Fibroblast of peridontal ligament (primary cell): ENCODE results near the gene TMEM59L.
A peak's percentile ranks its signal among the peaks of the same experiment; 100 is the strongest.
"Not testable (repeated sequence)": the region's sequence is repeated elsewhere in the genome, so short reads cannot be mapped to it uniquely, and the experiment has no call there.

Experiments
- DNase-seq: peaks from one replicate; pipeline ENCODE4 v3.0.0-alpha.2; 2010; ENCODE audit errors: extremely low read depth

The TMEM59L gene

GRCh38 chr19:18594096-18594823 is 18.4 kb upstream of the TMEM59L start:
- peak; percentile 63 for DNase-seq

- DNase-seq: no peak
These were observed 17.8 kb upstream of the TMEM59L start for GRCh38 chr19:18594824-18595373.

DNA sequence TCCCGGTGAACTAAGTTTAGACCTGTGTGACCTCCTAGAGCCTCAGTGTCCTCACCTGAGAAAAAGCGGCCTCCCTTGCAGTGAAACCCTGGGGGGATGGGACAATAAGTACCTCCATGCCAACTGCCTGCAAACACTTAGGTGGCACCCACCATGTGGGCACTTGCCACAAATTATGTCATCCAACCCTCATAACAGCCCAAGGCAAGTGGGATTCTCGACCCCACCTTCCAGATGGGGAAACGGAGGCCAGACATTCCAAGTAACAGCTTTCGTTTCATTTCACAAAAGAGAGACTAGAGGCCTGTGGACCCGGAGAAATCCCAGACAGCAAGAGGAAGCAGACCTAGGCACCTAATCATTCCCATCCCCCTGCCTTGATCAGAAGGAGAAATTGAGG is 17.2 kb upstream of the TMEM59L start:
- DNase-seq: no peak

DNA sequence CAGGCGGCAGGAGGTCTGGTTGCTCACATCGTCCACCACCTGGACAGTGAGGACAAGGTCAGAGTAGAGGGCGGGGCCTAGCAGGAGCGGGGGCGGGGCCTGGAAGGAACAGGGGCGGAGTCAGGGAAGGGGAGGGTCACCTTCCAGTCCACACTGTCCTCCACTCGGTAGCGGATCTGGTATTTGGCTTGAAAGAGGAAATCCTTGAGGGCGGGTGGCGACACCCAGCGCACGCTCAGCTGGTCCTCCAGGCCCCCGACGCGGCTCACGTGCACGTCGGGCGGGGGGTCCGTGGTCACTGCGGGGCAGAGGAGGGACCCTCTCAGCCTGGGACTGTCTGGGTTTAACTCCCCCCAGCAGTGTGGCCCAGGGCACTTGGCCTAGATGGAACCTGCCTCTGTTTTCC is 15.9 kb upstream of the TMEM59L start:
- no peak for DNase-seq

DNA sequence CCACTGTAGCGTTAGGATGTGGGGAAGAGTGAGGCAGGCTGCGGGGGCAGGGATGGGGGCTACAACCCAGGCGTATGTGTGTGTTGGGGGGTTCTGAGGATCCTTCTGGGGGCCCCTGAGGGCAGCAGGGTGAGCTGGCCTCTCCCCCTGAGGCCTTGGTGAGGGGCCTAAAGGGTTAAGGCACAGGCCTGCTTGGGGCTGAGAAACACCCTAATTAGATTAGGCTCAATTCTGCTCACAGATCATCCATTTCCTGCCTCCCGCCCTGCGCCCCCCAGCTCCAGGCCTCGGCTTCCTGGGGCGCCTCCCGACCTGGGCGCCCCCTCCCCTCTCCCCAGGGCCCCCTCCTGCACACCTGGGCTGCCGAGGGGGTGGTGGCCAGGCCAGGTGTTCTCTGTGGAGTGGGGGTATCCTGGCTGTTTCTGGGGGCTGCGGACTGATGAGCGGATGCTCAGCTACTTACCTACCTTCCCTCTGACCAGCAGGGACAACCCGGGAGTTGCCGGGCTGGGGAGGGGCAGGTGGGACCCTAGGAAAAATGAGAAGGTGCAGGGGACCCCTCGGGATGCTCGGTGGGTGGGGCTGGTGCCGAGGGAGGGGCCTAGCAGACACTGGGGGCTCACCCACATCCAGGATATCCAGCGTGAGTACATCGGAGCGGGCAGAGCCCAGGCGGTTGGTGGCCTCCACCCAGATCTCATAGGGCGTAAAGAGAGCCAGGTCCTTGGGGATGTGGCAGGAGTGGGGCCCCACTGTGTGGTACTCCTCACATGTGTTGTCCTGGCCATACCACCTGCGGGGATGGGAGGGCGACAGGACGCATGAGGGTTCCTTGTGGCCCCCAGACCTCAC is 14.6 kb upstream of the TMEM59L start:
- no peak for DNase-seq

DNA sequence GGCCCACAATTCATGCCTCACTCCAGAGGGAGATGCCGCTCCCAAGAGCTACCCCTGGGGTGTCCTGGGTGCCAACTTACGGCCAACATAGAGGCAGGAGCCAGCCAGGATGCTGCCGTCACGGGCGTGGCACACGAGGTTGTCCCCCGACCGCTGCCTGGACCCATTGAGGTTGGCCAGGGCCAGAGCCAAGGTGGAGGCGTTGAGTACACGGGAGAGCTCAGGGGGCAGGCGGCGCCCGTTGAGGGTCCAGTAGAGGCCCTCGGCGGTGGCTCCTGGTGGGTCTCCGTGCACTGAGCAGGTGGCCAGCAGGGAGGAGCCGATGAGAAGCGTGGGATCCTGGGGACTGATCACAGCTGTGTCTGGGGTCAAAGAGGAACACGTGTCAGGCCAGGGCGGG is 13.2 kb upstream of the TMEM59L start:
- no peak for DNase-seq

- not testable (repeated sequence) for DNase-seq
These were observed 11.8 kb upstream of the TMEM59L start for GRCh38 chr19:18600692-18601397.

DNA sequence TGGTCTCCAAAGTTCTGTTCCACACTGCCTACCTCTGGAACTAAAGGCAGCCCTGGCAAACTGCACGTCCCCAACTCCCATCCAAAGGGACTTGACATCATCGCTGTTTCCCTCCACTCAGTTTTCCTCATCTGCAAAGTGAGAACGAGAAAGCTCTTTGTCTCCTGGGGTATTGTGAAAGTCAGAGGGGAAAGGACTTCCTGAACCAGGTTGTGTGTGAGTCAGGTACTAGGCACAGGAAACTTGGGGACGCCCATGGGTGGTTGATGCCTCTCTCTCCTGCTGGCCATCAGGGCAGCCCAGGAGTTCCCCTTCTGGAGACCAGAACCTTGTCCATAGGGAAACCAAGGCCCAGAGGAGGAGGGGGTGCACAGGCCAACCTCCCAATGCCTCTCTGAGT is 10.8 kb upstream of the TMEM59L start:
- no peak for DNase-seq

DNA sequence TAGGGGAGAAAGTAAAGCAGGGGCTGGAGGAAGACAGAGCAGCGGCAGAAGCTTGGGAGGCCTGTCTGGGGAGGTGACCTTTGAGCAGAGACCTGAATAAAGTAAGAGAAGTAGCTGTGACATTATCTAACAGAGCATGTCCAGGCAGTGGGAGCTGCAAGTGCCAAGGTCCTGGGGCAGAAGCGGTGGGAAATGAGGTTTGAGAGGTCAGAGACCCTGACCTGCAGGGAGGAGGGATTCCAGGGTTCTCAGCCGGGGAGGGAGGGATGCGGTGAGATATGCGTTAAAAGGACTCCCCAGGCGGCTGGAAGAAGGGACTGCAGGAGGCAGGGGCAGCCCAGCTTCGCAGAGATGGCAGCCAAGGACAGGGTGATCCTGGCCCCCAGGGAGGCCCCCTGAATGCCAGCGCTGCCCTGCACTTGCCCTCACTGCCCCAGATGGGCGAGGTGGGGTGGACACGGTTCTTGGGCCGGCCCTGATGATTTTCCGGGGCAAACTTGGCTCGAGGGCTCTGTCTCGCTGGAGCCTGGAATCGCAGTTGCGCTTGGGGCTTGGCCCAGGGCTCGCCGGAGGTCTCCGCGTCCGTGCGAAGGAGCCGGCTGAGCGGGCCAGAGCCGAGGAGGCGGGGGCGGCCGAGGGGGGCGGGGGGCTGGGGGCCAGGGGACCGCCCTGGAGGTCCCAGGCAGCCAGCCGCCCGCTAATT is 9.3 kb upstream of the TMEM59L start:
- no peak for DNase-seq

DNA sequence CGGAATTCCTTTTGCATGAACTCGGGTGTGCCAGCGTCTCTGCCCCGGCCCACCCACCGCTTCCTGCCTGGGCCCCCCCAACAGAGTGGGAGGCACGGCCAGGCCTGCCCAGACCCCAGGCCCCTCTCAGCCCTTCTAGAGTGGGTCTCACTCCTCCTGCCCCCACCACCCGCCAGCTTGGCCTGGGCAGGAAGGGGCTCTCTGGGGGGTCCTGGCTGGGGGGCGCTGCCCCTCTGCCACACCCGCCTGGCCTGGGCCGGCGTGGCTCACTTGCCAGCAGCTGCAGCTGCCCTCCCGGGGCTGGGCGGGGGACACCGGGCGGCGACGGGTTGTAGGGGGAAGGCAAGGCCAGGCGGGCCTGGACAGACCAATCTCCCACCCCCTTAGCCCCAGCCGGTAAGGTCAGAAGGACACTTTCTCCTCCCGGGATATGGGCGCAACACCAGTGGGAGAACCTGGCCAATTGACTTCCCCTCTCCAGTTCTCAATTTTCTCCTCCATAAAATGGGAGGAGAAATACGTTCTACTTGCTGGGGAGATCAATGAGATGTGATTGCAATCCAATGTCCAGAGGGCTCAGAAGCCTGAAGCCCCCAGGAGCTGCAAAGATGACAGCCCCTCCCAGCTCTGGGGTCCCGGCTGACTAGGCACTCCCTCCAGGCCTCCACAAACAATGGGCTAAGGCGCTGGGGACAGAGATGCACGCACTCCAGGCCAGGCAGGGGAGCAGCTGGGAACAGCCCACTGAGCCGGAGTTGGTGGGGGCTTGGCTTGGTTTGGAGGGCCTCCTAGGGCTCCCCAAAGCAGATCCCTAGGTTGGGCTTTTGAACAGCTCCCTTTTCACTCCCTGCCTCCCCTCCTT is 8.5 kb upstream of the TMEM59L start:
- DNase-seq: no peak

DNA sequence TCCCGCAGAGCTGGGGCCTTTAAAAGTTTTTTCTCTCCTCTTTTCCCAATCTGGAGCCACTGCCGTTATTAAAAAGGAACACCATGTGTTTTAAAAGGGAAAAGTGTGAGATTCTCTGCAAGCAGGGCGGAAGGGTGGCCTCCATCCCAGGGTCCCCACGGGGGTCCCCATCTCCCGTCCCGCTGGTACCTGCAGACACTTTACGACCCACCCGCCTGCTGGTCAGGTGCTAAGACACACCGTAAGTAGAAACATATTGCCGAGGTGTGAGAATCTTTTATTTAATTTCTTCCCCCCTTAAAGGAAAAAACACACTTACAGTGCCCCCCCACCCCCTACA is 7.9 kb upstream of the TMEM59L start:
- DNase-seq: no peak

DNA sequence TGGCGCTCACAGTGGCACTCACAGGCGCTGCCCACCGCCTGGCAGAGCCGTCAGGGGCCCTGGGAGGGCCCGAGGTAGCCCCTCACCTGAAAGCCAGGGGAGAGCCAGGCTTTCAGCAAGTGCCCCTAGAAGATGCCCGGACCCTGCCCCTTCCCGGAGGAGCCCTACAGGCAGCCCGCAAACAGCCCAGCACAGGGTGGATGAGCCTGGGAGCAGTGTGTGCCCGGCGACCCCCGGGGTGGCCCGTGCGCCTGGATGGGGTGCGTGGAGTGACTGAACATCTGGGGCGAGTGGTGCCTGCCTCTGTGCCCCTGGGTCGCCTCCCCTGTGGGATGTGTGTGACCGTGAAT is 7.5 kb upstream of the TMEM59L start:
- DNase-seq: no peak

DNA sequence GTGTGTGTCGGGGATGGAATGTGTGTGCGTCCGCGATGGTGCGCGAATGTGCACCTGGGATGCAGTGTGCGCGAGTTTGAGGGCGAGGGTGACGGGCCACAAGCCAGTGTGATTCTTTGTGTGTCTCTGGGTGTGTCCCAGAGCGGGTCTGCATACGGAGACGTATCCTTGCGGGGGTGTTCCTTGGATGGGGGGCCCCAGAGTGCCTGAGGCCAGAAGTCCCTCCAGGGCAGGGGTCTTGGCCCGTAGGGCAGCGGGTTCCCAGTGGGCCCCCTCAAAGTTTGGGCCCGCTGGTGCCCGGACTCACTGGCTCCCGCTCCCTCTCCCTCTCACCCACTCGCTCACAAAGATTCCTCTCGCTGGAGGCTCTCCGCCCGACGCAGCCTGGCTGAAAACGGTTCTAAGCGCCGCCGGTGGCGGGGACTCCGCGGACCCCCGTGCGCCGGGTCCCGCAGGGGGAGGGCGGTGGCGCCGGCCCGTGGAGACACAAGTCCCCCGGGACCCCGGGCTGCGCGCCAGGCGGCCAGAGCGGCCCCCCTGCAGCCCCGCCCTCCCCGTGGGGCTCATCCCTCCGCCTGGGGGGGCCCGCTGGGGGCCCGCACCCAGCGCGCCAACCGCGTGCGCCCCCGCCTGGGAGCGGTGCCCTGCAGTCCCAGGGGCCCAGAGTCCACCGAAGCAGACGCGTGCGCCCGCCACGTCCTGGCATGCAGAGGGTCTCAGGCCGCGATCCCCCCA is 7.0 kb upstream of the TMEM59L start:
- no peak for DNase-seq

DNA sequence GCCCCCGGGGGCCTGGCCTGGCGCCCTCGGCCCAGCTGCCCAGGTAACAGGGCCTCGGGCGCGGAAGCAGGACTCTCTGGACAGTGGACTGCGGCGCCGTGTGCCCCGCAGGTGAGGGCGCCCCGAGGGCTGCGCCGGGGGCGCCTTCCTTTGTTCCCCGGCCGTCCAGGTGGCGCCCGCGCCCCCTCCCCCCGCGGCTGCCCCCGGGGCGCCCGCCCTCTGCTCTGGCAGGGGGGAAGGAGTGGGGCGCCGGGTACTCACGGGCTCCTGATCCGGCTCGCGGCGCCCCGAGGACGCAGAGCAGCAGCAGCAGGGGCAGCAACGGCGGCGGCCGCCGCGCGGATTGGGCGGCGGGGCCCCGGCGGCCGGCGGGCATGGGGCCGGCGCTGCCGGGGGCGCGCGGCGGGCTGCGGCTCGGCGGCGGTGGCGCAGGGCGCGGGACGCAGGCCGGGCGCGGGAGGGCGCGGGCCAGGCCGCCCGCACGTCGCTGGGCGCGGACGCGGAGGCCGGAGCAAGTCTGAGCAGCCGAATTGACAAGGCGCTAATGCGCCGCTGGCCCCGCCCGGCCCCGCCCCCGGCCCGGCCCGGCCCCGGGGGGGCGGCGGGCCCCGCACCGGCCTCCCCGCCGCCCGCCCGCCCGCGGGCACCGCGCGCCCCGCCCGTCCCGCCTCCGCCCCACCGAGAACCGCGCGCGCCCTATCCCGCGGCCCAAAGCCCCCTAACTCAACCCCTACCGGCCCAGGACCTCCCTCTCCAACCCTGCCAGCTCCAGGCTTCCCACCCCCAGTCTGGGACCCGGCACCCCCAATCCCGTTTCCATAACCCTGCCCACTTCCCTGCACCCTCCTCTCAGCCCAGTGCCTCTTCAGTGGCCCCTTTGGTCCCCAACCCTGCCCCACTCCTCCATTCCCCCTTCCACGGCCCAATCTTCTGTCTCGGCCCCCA is 6.1 kb upstream of the TMEM59L start, which contains the start of gene CRLF1:
CRLF1 (minus strand) TSS at position 519 of the 945 bp plus-strand sequence; CDS start at position 376, 143 bp downstream.
- DNase-seq: no peak

- no peak for DNase-seq
These were observed 5.2 kb upstream of the TMEM59L start for GRCh38 chr19:18607226-18608101.

DNA sequence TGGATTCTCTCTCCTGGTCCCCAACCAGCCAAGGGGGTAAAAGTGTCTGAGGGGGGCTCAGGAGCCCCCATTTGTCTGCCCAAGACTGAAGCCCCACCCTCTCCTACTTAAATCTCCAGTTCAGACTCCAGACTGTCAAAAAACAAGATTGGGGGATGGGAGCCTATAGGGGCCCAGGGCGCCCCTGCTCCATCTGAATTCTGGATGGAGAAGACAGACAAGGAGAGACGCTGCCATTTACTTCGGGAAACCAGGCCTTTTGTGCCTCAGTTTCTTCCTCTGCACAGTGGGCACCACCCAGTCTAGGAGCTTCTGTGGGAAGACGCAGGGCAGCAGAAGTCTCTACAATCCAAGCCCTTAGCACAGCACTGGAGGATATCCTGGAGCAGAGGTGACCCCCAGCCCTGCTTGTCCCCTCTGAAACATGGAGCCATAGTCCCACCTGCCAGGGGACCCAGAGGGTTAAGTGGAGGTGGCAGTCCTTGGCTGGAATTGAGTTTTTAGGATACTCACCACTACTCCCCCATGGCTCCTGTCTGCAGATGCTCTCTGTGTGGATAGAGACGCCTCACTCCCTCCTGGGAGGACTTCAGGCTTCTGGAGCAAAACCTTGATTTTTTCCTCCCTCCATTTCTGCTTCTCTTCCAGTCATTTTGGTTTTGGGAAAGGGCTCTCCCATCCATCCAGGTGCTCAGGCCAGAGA is 4.4 kb upstream of the TMEM59L start:
- DNase-seq: no peak
